Activated CD8-positive, alpha-beta memory T cell treated with anti-CD3 and anti-CD28 coated beads for 1 hour (primary cell): Measurements from ENCODE around the gene PTPRN2.
"Not testable (repeated sequence)": the region's sequence is repeated elsewhere in the genome, so short reads cannot be mapped to it uniquely, and the experiment has no call there.

Experiments used
- DNase-seq, 2 donors: peaks; one replicate each; pipeline ENCODE4 v3.0.0-alpha.2; 2020; ENCODE audit warnings: low read depth in 1 of 2; ENCODE audit errors: extremely low read depth in 1 of 2

PTPRN2 gene

GRCh38 chr7:157604661-157605381, 982.8 kb downstream of the PTPRN2 start:
- no peak for DNase-seq

DNA sequence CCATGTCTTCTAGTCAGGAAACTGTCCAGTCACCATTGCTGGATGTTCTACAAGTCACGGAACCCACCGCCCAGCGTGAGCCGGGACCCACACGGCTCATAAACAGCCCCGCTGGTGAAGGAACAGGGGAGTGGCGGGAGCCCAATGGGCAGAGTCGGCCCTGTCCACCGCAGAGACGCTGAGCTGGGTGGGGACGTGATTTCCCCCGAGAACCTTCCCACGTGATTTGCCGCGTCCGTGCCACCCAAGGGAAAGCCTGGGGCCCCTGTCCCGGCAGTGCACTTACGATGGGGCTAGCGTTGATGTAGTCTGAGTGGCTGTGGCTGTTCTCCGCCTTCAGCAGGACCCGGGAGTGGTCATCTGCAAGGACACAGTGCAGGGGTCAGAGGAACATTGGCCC, 983.9 kb downstream of the PTPRN2 start:
- no peak for DNase-seq

- no peak for DNase-seq
These were observed 984.6 kb downstream of the PTPRN2 start for GRCh38 chr7:157603005-157603404.

DNA sequence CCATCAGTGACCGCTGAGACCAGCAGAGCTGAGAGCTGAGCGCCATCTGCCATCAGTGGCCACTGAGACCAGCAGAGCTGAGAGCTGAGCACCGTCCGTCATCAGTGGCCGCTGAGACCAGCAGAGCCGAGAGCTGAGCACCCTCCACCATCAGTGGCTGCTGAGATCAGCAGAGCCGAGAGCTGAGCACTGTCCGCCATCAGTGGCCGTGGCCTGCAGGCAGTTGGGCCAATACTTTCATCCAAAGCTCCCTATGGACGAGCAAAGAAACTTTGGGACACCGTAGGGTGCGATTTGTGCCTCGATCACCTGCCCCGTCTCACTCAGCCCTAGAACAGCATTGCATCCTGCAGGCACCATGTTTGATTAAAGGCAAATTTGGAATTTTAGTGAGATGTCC, 985.0 kb downstream of the PTPRN2 start:
- no peak for DNase-seq

DNA sequence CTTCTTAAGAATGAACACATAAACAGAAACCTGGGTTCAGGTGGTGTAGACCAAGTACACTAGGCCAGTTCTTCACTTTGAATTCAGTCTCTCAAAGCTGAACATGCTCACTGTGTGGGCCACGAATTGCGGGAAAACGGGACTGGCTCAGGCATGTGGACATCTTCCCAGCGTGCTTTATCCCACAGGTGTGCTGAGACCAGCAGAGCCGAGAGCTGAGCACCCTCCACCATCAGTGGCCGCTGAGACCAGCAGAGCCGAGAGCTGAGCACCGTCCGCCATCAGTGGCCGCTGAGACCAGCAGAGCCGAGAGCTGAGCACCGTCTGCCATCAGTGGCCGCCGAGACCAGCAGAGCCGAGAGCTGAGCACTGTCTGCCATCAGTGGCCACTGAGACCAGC, 985.5 kb downstream of the PTPRN2 start:
- no peak for DNase-seq

- DNase-seq: no peak
These were observed 986.1 kb downstream of the PTPRN2 start for GRCh38 chr7:157601530-157601929.

DNA sequence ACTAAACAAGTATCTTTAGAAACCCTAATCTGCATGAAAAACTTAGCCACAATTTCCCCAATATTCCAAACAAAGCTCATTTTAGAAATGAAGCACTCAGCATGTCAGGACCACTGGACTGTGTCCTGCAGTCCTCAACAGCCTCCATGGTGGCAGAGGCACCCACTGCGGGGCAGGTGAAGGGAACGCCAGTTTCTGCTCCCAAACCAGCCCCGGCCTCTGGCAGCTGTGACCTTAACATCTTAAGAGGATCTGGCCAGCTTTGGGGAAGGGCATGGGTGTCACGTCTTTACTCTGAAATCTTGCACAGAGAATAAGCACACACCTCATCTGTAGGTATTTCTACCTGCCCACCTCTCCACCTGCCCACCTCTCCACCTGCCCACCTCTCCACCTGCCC, 988.1 kb downstream of the PTPRN2 start:
- DNase-seq: no peak

GRCh38 chr7:157597562-157597961, 990.1 kb downstream of the PTPRN2 start:
- no peak for DNase-seq

DNA sequence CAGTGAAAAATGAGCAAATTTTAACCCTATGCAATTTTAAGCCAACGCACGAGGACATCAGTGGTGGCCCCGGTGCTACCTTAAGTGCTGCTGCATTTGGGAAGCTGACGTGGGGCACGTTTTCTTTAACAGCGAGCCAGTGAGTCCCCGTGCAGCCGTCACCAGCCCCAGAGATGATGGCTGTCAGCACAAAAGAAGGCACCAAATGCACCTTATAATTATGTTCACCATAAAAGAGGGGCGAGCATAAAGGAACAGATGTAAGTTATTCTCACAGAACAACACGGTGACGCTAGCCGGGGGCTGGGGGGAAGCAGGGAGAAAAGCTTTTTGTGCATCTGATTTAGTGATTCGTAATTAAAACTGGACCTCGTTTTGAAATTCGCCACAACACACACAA, 990.7 kb downstream of the PTPRN2 start:
- DNase-seq: no peak

GRCh38 chr7:157596471-157596870, 991.2 kb downstream of the PTPRN2 start:
- DNase-seq: no peak

- no peak for DNase-seq
These were observed 991.6 kb downstream of the PTPRN2 start for GRCh38 chr7:157596026-157596425.

DNA sequence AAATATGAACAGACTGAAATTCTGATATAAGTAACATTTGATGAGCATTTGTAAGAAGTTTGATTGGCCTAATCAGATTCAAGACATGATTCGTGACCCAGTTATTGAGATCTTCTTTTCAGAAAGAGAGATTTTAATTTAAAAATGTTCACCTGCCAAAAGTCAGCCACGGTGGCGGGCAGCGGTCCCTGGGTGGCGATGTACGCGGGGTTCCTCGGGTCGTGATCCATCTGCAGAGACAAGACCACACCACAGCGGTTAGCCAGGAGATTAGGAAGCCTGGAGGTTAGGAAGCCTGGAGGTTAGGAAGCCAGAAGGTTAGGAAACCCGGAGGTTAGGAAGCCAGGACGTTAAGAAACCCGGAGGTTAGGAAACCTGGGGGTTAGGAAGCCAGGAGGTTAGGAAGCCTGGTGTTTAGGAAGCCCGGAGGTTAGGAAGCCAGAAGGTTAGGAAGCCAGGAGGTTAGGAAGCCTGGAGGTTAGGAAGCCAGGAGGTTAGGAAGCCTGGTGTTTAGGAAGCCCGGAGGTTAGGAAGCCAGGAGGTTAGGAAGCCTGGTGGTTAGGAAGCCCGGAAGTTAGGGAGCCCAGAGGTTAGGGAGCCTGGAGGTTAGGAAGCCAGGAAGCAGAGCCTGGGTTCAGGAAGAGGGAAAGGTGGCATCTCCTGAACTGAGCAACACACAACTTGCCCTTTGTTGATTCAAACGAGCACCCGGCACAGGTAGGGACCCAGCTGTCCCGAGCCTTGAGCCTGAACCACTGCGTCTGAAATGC, 992.4 kb downstream of the PTPRN2 start:
- DNase-seq: no peak

DNA sequence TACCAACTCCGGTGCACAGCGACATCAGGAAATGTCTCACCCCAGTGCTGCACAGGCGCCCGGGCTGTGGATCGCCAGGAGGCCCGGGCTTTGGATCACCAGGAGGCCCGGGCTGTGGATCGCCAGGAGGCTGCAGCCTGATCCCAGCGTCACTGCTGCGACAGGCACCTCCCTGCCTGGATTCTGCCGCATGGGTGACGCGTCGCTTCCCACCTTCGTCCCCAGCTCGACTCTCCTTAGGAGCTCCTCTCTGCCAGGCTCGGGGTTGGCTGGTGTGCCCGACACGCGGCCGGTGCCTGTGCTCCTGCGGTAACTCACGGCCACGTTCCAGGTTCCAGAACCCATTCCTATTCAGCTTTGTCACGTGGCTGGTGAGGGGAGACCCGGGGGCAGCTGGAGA, 993.3 kb downstream of the PTPRN2 start:
- DNase-seq: no peak

DNA sequence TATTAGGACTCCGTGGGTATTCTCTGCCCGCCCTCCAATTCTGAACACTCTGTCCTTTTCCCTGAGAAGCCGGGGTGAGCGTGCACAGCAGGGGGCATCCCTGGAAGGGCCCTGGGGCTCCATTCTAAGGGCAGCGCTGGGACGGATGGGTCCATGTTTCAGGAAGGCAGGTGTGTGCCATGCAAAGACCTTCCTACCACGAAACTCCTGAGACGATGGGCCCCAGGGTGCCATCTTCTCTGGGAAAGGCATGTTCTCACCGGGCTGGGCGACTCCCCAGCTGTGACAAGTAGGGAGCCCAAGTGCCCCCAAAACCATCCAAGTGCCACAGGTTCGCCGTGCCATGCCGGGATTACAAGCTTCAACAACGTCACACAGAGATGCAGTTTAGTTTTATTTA, 994.1 kb downstream of the PTPRN2 start:
- DNase-seq: no peak

- DNase-seq: not testable (repeated sequence)
These were observed 994.8 kb downstream of the PTPRN2 start for GRCh38 chr7:157592636-157593320.

DNA sequence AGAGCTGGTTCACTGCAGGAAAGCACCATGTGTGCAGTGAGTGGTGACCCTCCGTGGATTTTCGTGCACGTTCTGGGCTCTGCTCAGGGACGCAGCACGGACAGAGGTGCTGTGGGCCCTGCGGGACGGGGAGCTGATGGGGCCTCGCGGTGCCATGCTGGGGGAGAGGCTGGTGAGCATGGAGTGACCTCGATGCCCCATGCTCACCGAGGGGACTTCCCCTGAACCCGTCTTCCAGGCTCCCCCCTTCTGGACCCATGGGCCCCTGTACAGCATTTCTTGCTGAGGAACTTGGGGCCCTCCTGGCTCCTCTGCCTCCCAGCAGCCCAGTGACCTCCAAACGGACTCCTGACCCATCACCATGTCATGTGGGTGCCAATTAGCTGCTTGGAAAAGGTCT, 997.1 kb downstream of the PTPRN2 start:
- DNase-seq: no peak

DNA sequence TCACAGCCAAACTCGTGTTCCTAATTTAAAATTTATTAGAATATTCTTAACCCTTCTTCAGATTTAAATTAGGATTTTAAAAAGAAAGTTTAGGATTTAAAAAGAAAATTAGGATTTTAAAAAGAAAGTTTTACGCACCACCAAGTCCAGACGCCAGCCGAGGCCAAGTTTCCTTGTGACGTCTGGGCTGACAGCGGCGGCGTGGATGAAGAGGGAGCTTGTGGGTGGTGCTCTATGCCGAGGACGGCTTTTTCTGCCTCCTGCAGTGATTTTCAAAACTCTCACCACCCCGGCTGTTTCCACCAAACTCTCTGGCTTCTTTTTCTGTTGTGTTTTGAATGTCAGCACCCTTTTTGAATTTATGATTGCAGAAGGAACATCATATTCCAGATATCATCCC, 997.9 kb downstream of the PTPRN2 start:
- DNase-seq: no peak

DNA sequence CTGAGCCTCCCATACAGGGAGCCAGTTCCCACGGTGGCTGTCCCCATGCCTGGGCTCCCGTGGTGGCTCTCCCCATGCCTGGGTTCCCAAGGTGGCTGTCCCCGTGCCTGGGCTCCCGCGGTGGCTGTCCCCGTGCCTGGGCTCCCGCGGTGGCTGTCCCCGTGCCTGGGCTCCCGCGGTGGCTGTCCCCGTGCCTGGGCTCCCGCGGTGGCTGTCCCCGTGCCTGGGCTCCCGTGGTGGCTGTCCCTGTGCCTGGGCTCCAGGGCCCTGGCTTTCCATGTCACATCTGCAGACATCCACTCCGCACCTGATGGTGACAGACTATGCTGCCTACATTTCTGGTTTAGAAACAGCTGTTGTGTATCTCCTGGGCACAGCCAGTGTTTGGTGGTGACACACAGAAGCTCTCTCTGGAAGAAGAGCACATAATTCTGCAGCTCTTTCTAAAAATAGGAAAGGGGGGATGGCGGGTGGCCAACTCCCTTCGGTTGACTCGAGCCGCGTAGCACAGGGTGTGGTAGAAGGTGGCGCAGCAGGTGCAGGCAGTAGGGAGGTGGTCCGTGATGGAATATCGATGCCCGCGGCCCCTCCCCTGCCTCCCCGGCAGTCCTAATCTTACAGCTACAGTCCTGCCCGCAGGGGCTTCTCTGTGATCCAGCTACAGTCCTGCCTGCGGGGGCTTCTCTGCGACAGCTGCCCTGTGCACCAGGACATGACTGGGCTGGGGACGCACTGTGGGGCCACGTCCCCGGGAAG, 999.6 kb downstream of the PTPRN2 start:
- DNase-seq: no peak

DNA sequence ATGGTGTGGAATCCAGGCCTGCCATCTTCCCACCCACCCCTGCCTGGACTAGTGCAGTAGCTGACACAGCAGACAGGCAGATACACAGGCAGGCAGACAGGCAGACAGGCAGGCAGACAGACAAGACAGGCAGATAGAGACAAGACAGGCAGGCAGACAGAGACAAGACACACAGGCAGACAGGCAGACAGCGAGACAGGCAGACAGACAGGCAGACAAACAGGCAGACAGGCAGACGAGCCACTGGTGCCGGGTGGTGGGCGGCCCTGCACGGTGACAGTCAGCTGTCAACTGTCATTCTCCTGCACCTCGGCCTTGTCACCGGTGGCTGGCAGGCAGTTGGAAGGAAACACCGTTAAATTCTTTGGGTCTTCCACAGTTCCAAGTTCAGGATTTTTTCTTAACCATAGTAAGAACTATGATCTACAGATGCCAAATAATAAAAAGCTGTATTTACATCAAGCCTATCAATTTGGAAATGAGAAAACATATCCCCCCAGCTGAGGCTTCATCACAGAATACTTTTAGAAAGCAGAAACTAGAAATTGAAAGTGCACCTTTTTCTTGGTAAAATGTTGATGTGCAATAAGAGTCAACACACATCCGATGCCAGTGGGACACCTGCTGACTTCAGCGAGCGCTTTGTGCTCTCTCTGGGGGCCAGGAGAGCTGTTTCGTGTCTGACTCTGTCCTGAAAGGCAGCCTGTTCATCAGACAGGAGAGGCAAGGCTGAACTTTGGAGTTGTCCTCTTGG, 1000.4 kb downstream of the PTPRN2 start:
- DNase-seq: no peak

DNA sequence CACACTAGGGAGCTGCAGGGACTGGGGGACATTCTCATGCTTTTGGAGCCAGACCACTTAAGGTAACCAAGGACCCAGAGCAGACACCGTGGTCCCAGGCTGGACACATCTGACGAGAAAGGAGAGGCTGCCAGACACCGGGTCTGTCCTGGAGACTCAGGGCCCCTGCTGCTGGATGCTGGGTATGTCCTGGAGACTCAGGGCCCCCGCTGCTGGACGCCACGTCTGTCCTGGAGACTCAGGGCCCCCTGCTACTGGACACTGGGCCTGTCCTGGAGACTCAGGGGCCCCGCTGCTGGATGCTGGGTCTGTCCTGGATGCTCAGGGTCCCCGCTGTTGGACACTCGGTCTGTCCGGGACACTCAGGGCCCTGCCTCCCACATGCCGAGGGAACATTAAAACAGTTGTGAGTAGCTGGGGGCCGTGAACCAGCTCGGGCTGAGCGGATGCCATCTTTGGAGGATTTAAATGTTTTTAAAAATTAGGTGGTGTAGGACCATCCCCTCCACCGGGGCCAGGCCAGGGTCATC, 1001.1 kb downstream of the PTPRN2 start:
- DNase-seq: no peak
